Lower leg skin (tissue), 3 donors: Measurements from ENCODE around the gene MIAT.

Source experiments
- POLR2A ChIP-seq, 2 donors: fragments of 450-650 bp; IDR thresholded peaks; one replicate each; pipeline ENCODE4 v1.6.1; 2016 to 2017; ENCODE audit warnings: antibody characterized with exemption in 2 of 2, mild to moderate bottlenecking in 1 of 2, moderate library complexity in 1 of 2
- TF ChIP-seq, protein P1 (sequence below), 3 donors: fragments of 450-650 bp; IDR thresholded peaks; one replicate each; pipeline ENCODE4 v1.5.1; 2016; ENCODE audit warnings: antibody characterized with exemption in 3 of 3, mild to moderate bottlenecking in 3 of 3, moderate library complexity in 2 of 3

DNA sequence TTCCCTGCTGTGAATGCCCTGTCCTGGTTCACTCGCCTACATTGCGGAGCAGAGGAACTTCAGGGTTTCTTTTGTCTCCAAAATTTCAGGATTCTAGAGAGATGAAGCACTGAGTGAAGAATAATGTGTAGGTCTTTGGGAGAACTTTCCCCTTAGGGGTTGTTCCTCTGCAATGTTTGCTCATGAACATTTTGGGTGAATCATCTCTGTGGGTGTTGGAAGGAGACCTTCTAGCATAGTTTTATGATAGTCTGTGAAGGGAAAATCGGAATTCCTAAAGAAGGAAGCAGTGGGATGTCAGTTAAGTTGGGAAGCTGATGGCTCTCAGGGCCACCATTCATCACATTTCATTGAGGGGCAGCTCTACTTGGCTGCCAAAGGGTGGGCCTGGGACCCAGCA lies 64.8 kb downstream of the MIAT start:
- TF ChIP-seq, protein P1, sequence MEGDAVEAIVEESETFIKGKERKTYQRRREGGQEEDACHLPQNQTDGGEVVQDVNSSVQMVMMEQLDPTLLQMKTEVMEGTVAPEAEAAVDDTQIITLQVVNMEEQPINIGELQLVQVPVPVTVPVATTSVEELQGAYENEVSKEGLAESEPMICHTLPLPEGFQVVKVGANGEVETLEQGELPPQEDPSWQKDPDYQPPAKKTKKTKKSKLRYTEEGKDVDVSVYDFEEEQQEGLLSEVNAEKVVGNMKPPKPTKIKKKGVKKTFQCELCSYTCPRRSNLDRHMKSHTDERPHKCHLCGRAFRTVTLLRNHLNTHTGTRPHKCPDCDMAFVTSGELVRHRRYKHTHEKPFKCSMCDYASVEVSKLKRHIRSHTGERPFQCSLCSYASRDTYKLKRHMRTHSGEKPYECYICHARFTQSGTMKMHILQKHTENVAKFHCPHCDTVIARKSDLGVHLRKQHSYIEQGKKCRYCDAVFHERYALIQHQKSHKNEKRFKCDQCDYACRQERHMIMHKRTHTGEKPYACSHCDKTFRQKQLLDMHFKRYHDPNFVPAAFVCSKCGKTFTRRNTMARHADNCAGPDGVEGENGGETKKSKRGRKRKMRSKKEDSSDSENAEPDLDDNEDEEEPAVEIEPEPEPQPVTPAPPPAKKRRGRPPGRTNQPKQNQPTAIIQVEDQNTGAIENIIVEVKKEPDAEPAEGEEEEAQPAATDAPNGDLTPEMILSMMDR (IDR thresholded peaks at IDR 0.05), result no peak
- TF ChIP-seq POLR2A (IDR thresholded peaks at IDR 0.05), result no peak
